IMR-90 (cell line): ENCODE results near the gene GCGR. TPM values are rescaled to one million over a fixed set of nuclear protein-coding genes. Genes with fewer than 3 reads are reported as not detected.

Source experiments
- ATAC-seq: fragments of 200-7000 bp; cut with Tn5 transposase; 2 replicates; pipeline ENCODE4 v1.9.1; 2020; ENCODE audit warnings: low read depth, mild to moderate bottlenecking, moderate library complexity
- BruUV-seq: library from RNA; stranded (reverse); fragments of 400-500 nt; replicated peaks from 2 replicates; lab custom pipeline; 2021; lab: Mats Ljungman, UMichigan
- CTCF ChIA-PET: fragments of 300-600 bp; formaldehyde crosslinking; extraction: SDS; loops from one replicate; lab custom pipeline; 2021; ENCODE audit warnings: antibody characterized with exemption; lab: Yijun Ruan, JAX
- POLR2A ChIA-PET: fragments of 300-600 bp; sonication (Branson Sonifier 250); formaldehyde crosslinking; loops from one replicate; lab custom pipeline; 2022; ENCODE audit warnings: antibody characterized with exemption; ENCODE audit not compliant: unreplicated experiment; lab: Charles Lee
- DNase-seq: peaks from one replicate; pipeline ENCODE4 v3.0.0; 2013
- H2AFZ ChIP-seq: replicated peaks from 2 replicates; pipeline ENCODE3; 2013; ENCODE audit warnings: low read length, mild to moderate bottlenecking; ENCODE audit not compliant: poor library complexity
- H2AK5ac ChIP-seq: 2 replicates; pipeline ENCODE4 v1.6.1; 2013; ENCODE audit warnings: low read depth, low read length, inconsistent platforms
- H2AK9ac ChIP-seq: replicated peaks from 2 replicates; pipeline ENCODE3; 2013; ENCODE audit warnings: mild to moderate bottlenecking, low read depth, low read length, moderate library complexity; ENCODE audit not compliant: poor library complexity
- H2BK120ac ChIP-seq: 2 replicates; pipeline ENCODE4 v1.6.1; 2013; ENCODE audit warnings: low read depth, low read length, inconsistent platforms
- H2BK15ac ChIP-seq: 3 replicates; pipeline ENCODE4 v1.6.1; 2013; ENCODE audit warnings: low read depth, low read length, inconsistent platforms
- H2BK20ac ChIP-seq: 2 replicates; pipeline ENCODE4 v1.6.1; 2013; ENCODE audit warnings: low read depth, mild to moderate bottlenecking, inconsistent platforms, low read length, moderate library complexity
- H2BK5ac ChIP-seq: 2 replicates; pipeline ENCODE4 v1.6.1; 2013; ENCODE audit warnings: mild to moderate bottlenecking, low read depth, low read length, inconsistent platforms; ENCODE audit not compliant: poor library complexity, severe bottlenecking
- H3K14ac ChIP-seq: replicated peaks from 2 replicates; pipeline ENCODE4 v1.6.1; 2013; ENCODE audit warnings: low read depth, low read length, inconsistent platforms
- H3K18ac ChIP-seq: 2 replicates; pipeline ENCODE4 v1.6.1; 2013; ENCODE audit warnings: low read depth, low read length, control low read depth
- H3K23ac ChIP-seq: 2 replicates; pipeline ENCODE4 v1.6.1; 2013; ENCODE audit warnings: low read depth, low read length, inconsistent platforms
- H3K27ac ChIP-seq: 2 replicates; pipeline ENCODE4 v1.5.1; 2013; ENCODE audit warnings: mild to moderate bottlenecking, control low read depth, low read length; ENCODE audit not compliant: insufficient read depth
- H3K27me3 ChIP-seq: 2 replicates; pipeline ENCODE4 v1.6.1; 2013; ENCODE audit warnings: low read length; ENCODE audit not compliant: control insufficient read depth, insufficient read depth
- H3K36me3 ChIP-seq: 2 replicates; pipeline ENCODE4 v1.6.1; 2013; ENCODE audit warnings: low read length, mixed read lengths; ENCODE audit not compliant: control insufficient read depth, insufficient read depth
- H3K4ac ChIP-seq: 2 replicates; pipeline ENCODE4 v1.6.1; 2013; ENCODE audit warnings: low read depth, low read length, inconsistent platforms
- H3K4me1 ChIP-seq: 2 replicates; pipeline ENCODE4 v1.6.1; 2013; ENCODE audit warnings: low read length, mixed read lengths; ENCODE audit not compliant: control insufficient read depth, insufficient read depth
- H3K4me2 ChIP-seq: 2 replicates; pipeline ENCODE4 v1.6.1; 2013; ENCODE audit warnings: low read depth, mild to moderate bottlenecking, control low read depth, low read length, moderate library complexity
- H3K4me3 ChIP-seq: 2 replicates; pipeline ENCODE4 v1.5.1; 2013; ENCODE audit warnings: low read depth, mild to moderate bottlenecking, control low read depth, low read length, moderate library complexity; ENCODE audit not compliant: insufficient read depth
- H3K56ac ChIP-seq: 2 replicates; pipeline ENCODE4 v1.6.1; 2013; ENCODE audit warnings: low read length, inconsistent platforms; ENCODE audit not compliant: insufficient read depth; ENCODE audit errors: extremely low read depth
- H3K79me1 ChIP-seq, 2 experiments: 2 replicates each; pipeline ENCODE4 v1.6.1; 2013; ENCODE audit warnings: low read length in 2 of 2, inconsistent platforms in 1 of 2, low read depth in 1 of 2
- H3K9ac ChIP-seq: 2 replicates; pipeline ENCODE4 v1.6.1; 2013; ENCODE audit warnings: low read depth, low read length, control low read depth
- H3K9me1 ChIP-seq: 2 replicates; pipeline ENCODE4 v1.6.1; 2013; ENCODE audit warnings: low read length, inconsistent platforms; ENCODE audit not compliant: insufficient read depth
- H3K9me3 ChIP-seq: 2 replicates; pipeline ENCODE4 v1.6.1; 2013; ENCODE audit warnings: low read length; ENCODE audit not compliant: control insufficient read depth, insufficient read depth
- H4K20me1 ChIP-seq: 2 replicates; pipeline ENCODE4 v1.6.1; 2013; ENCODE audit warnings: low read length, inconsistent platforms; ENCODE audit not compliant: insufficient read depth
- H4K5ac ChIP-seq: 2 replicates; pipeline ENCODE4 v1.6.1; 2013; ENCODE audit warnings: mild to moderate bottlenecking, low read depth, low read length, control low read depth
- H4K8ac ChIP-seq, 2 experiments: 2 replicates each; pipeline ENCODE4 v1.6.1; 2013; ENCODE audit warnings: low read depth in 2 of 2, low read length in 2 of 2, control low read depth in 1 of 2, inconsistent platforms in 1 of 2
- H4K91ac ChIP-seq: 2 replicates; pipeline ENCODE4 v1.6.1; 2013; ENCODE audit warnings: low read depth, low read length, inconsistent platforms; ENCODE audit not compliant: insufficient read depth
- BHLHE40 ChIP-seq: fragments of 150-350 bp; IDR thresholded peaks from 2 replicates; pipeline ENCODE4 v1.6.1; 2016; ENCODE audit warnings: mild to moderate bottlenecking, low read depth, low read length
- CEBPB ChIP-seq: IDR thresholded peaks from 2 replicates; pipeline ENCODE4 v1.6.1; 2012; ENCODE audit warnings: low read depth, low read length, improper control_type of control experiment
- CHD1 ChIP-seq: IDR thresholded peaks from 2 replicates; pipeline ENCODE4 v1.6.1; 2012; ENCODE audit warnings: low read depth, low read length, improper control_type of control experiment
- CTCF ChIP-seq: conservative IDR thresholded peaks from 2 replicates; pipeline ENCODE4 v1.5.1; 2012; ENCODE audit warnings: mild to moderate bottlenecking, low read depth, low read length, improper control_type of control experiment
- FOS ChIP-seq: fragments of 150-350 bp; IDR thresholded peaks from 2 replicates; pipeline ENCODE4 v1.6.1; 2016; ENCODE audit warnings: low read depth, low read length
- MAFK ChIP-seq: IDR thresholded peaks from 2 replicates; pipeline ENCODE4 v1.6.1; 2012; ENCODE audit warnings: low read depth, low read length, improper control_type of control experiment
- MAZ ChIP-seq: IDR thresholded peaks from 2 replicates; pipeline ENCODE4 v1.6.1; 2012; ENCODE audit warnings: low read depth, mild to moderate bottlenecking, low read length, improper control_type of control experiment, moderate library complexity, borderline replicate concordance
- MXI1 ChIP-seq: IDR thresholded peaks from 2 replicates; pipeline ENCODE4 v1.6.1; 2012; ENCODE audit warnings: low read depth, mild to moderate bottlenecking, low read length, moderate library complexity, borderline replicate concordance
- POLR2A ChIP-seq: IDR thresholded peaks from 2 replicates; pipeline ENCODE4 v1.6.1; 2012; ENCODE audit warnings: mild to moderate bottlenecking, low read depth, low read length
- RAD21 ChIP-seq: IDR thresholded peaks from 2 replicates; pipeline ENCODE4 v1.6.1; 2012; ENCODE audit warnings: low read length, improper control_type of control experiment
- RCOR1 ChIP-seq: IDR thresholded peaks from 2 replicates; pipeline ENCODE4 v1.6.1; 2012; ENCODE audit warnings: mild to moderate bottlenecking, low read length, improper control_type of control experiment; ENCODE audit not compliant: insufficient replicate concordance
- RFX5 ChIP-seq: IDR thresholded peaks from 2 replicates; pipeline ENCODE4 v1.8.0; 2012; ENCODE audit warnings: low read depth, mild to moderate bottlenecking, low read length, moderate library complexity
- SMC3 ChIP-seq: fragments of 150-350 bp; IDR thresholded peaks from 2 replicates; pipeline ENCODE4 v1.6.1; 2016; ENCODE audit warnings: low read depth, mild to moderate bottlenecking, antibody characterized with exemption, low read length, moderate library complexity
- USF2 ChIP-seq: fragments of 150-350 bp; IDR thresholded peaks from 2 replicates; pipeline ENCODE4 v1.6.1; 2017; ENCODE audit warnings: mild to moderate bottlenecking, antibody characterized with exemption, low read length, low read depth
- WGBS, 2 experiments: methylation state at CpG; one replicate each; pipeline versions ENCODE4 v1.1.5 to v1.1.7; 2013; ENCODE audit warnings: missing lambda C conversion rate in 2 of 2; ENCODE audit not compliant: insufficient read length in 1 of 2; ENCODE audit errors: extremely low coverage in 2 of 2; 5-methylcytosine and 5-hydroxymethylcytosine counted together
- dilution Hi-C: fragments of 300-500 bp; cut with HindIII; formaldehyde crosslinking; loops from one replicate; pipeline ENCODE4 v1.14.3; 2018; ENCODE audit warnings: low sequenced_read_pairs; ENCODE audit not compliant: unreplicated experiment
- in situ Hi-C: fragments of 300-500 bp; cut with MboI; formaldehyde crosslinking; loops from 3 replicates; pipeline ENCODE4 v1.14.3; 2019; ENCODE audit warnings: low sequenced_read_pairs, inconsistent platforms, mixed read lengths
- intact Hi-C: fragments of 100-400 bp; cut with micrococcal nuclease; formaldehyde crosslinking; loops from 2 replicates; pipeline ENCODE4 v1.10.0; 2022
- polyA plus RNA-seq, 3 experiments: library from polyadenylated mRNA; depleted of rRNA; stranded (reverse); fragments of >200 nt; gene quantifications; 2 replicates each; pipeline ENCODE4 v1.2.3, GENCODE V29; 2012; ENCODE audit warnings: low replicate concordance in 1 of 3
- total RNA-seq: library from RNA; depleted of rRNA; stranded (reverse); fragments of >200 nt; gene quantifications from 2 replicates; pipeline ENCODE4 v1.2.3, GENCODE V29; 2012

The GCGR gene
- total and polyA plus RNA-seq, 2 of the 4 experiments (the other 2 are of a cell fraction), result not detected

GRCh38 chr17:81859906-81860755 is 56.2 kb downstream of the GCGR start, which contains the start of gene P4HB:
TSS of gene P4HB (minus strand) at chr17:81860535. CDS start at chr17:81860471, 64 bp downstream.
- Histone ChIP-seq H2BK120ac (peak within 1 kb of the TSS; percentile 67; the same call in 1 of the 2 replicates), H2AFZ (peak within 1 kb of the TSS; percentile 92), H3K14ac (peak within 1 kb of the TSS; percentile 99), H4K20me1 (peaks cover 50% of the 10 kb centered on the region), H2AK5ac (peak within 1 kb of the TSS; percentile 100), H4K8ac (peak within 1 kb of the TSS; percentile 99), H3K4me3 (peak within 1 kb of the TSS; percentile 82), H3K9ac (peak within 1 kb of the TSS; percentile 94), H3K4me1 (peaks cover 18% of the 10 kb centered on the region), H3K36me3 (peaks cover 37% of the 10 kb centered on the region), H3K23ac (peak within 1 kb of the TSS; percentile 96), H2AK9ac (peak within 1 kb of the TSS; percentile 97), H4K5ac (peak within 1 kb of the TSS; percentile 95), H3K56ac (peak within 1 kb of the TSS; percentile 98), H2BK15ac (peak within 1 kb of the TSS; percentile 49; the same call in 1 of the 3 replicates), H3K27ac (peak within 1 kb of the TSS; percentile 95), H3K18ac (peak within 1 kb of the TSS; percentile 83), H3K79me1 (peaks cover 23 to 68% of the 10 kb centered on the region in 2 experiments), H3K9me3 (no peaks in the 10 kb centered on the region), H4K91ac (peak within 1 kb of the TSS; percentile 99), H3K27me3 (no peaks in the 10 kb centered on the region), H2BK20ac (no peak within 1 kb of the TSS), H3K9me1 (peaks cover 18% of the 10 kb centered on the region), H2BK5ac (peak within 1 kb of the TSS; percentile 97), H3K4ac (peak within 1 kb of the TSS; percentile 98), H3K4me2 (peak within 1 kb of the TSS; percentile 98)
- 0% methylated on average over 51 of the region's 95 CpGs; no CpG with 5 or more reads in 1 of the 2 experiments for WGBS, 2 experiments
- CTCF ChIA-PET, result no interaction called here
- ATAC-seq (peak; percentile 85), DNase-seq (no peak)
- in situ Hi-C loops (no loop called here), intact Hi-C loops (no loop called here), dilution Hi-C loops (no loop called here)
- POLR2A ChIA-PET, result interaction anchor here (0.6 kb wide), 1 partner anchor 129 kb away, joined by 4 read pairs; no protein-coding TSS in a partner anchor
- no TSS peak for BruUV-seq
- TF ChIP-seq CHD1, result peak; percentile 68; the same call in 1 of the 2 replicates
- no peak for TF ChIP-seq RAD21
- no peak for TF ChIP-seq MAFK
- TF ChIP-seq POLR2A, result peak; percentile 99
- no peak for TF ChIP-seq RFX5
- no peak for TF ChIP-seq BHLHE40
- TF ChIP-seq CEBPB, result no peak
- peak; percentile 55 for TF ChIP-seq MAZ
- no peak for TF ChIP-seq CTCF
- TF ChIP-seq MXI1, result peak; percentile 65; the same call in 1 of the 2 replicates
- TF ChIP-seq FOS, result no peak
- TF ChIP-seq RCOR1, result no peak
- no peak for TF ChIP-seq SMC3
- TF ChIP-seq USF2, result peak; percentile 44
